ENCODE measurements around the gene SLC13A3.

- TF ChIP-seq, protein P1, sequence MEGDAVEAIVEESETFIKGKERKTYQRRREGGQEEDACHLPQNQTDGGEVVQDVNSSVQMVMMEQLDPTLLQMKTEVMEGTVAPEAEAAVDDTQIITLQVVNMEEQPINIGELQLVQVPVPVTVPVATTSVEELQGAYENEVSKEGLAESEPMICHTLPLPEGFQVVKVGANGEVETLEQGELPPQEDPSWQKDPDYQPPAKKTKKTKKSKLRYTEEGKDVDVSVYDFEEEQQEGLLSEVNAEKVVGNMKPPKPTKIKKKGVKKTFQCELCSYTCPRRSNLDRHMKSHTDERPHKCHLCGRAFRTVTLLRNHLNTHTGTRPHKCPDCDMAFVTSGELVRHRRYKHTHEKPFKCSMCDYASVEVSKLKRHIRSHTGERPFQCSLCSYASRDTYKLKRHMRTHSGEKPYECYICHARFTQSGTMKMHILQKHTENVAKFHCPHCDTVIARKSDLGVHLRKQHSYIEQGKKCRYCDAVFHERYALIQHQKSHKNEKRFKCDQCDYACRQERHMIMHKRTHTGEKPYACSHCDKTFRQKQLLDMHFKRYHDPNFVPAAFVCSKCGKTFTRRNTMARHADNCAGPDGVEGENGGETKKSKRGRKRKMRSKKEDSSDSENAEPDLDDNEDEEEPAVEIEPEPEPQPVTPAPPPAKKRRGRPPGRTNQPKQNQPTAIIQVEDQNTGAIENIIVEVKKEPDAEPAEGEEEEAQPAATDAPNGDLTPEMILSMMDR (IDR thresholded peaks at IDR 0.05): no peak
- TF ChIP-seq EZH2 (IDR thresholded peaks at IDR 0.05) (no peak), EZH2phosphoT487 (IDR thresholded peaks at IDR 0.05) (no peak)
Observed at GRCh38 chr20:46607191-46607848, 43.9 kb downstream of the SLC13A3 start.

All from neural progenitor cell (in vitro differentiated cells).